IPS-18c (cell line): Measurements from ENCODE around the gene HDAC8.
"Not testable (repeated sequence)": the region's sequence is repeated elsewhere in the genome, so short reads cannot be mapped to it uniquely, and the experiment has no call there.

Source experiments
- H3K4me3 ChIP-seq: 2 replicates; pipeline ENCODE4 v1.7.0; 2013; ENCODE audit warnings: low read depth, mild to moderate bottlenecking, low read length, moderate library complexity; ENCODE audit not compliant: insufficient read depth
- H3K9me3 ChIP-seq: one replicate; pipeline ENCODE4 v1.6.1; 2013; ENCODE audit warnings: mild to moderate bottlenecking, low read length, moderate library complexity; ENCODE audit not compliant: control insufficient read depth, insufficient read depth

Gene HDAC8

GRCh38 chrX:72552443-72552842 is 20.2 kb downstream of the HDAC8 start:
- not testable (repeated sequence) for H3K4me3 ChIP-seq, H3K9me3 ChIP-seq

GRCh38 chrX:72545990-72546389 is 26.7 kb downstream of the HDAC8 start:
- peaks cover 2% of the 10 kb centered on the region for H3K9me3 ChIP-seq
- no peak overlapping the region for H3K4me3 ChIP-seq

- Histone ChIP-seq H3K4me3 (no peak overlapping the region), H3K9me3 (peaks cover 5% of the 10 kb centered on the region)
Observed at GRCh38 chrX:72540318-72540717, 32.3 kb downstream of the HDAC8 start.

- H3K4me3 ChIP-seq: no peak overlapping the region
- H3K9me3 ChIP-seq: peaks cover 5% of the 10 kb centered on the region
Observed at GRCh38 chrX:72539822-72540221, 32.8 kb downstream of the HDAC8 start.

- no peak overlapping the region for H3K4me3 ChIP-seq
- H3K9me3 ChIP-seq: peaks cover 2% of the 10 kb centered on the region
Observed at GRCh38 chrX:72536542-72536941, 36.1 kb downstream of the HDAC8 start.

GRCh38 chrX:72532366-72532765 is 40.3 kb downstream of the HDAC8 start:
- Histone ChIP-seq H3K9me3 (peaks cover 2% of the 10 kb centered on the region), H3K4me3 (no peak overlapping the region)

GRCh38 chrX:72526534-72527508 is 45.8 kb downstream of the HDAC8 start:
- H3K9me3 ChIP-seq: peaks cover 2% of the 10 kb centered on the region
- no peak overlapping the region for H3K4me3 ChIP-seq

GRCh38 chrX:72498782-72499181 is 73.9 kb downstream of the HDAC8 start:
- no peak overlapping the region for H3K4me3 ChIP-seq
- H3K9me3 ChIP-seq: no peaks in the 10 kb centered on the region

- Histone ChIP-seq H3K4me3 (no peak overlapping the region), H3K9me3 (no peaks in the 10 kb centered on the region)
Observed at GRCh38 chrX:72495046-72495445, 77.6 kb downstream of the HDAC8 start.

GRCh38 chrX:72492499-72492898 is 80.1 kb downstream of the HDAC8 start:
- Histone ChIP-seq H3K4me3 (no peak overlapping the region), H3K9me3 (no peaks in the 10 kb centered on the region)

GRCh38 chrX:72490221-72490620 is 82.4 kb downstream of the HDAC8 start:
- H3K4me3 ChIP-seq, H3K9me3 ChIP-seq: not testable (repeated sequence)

GRCh38 chrX:72487661-72488060 is 85.0 kb downstream of the HDAC8 start:
- Histone ChIP-seq H3K9me3 (no peaks in the 10 kb centered on the region), H3K4me3 (no peak overlapping the region)

- Histone ChIP-seq H3K4me3 (no peak overlapping the region), H3K9me3 (peaks cover 6% of the 10 kb centered on the region)
Observed at GRCh38 chrX:72479324-72480274, 93.0 kb downstream of the HDAC8 start.

- Histone ChIP-seq H3K9me3 (peaks cover 6% of the 10 kb centered on the region), H3K4me3 (no peak overlapping the region)
Observed at GRCh38 chrX:72478853-72479252, 93.8 kb downstream of the HDAC8 start.

- Histone ChIP-seq H3K9me3 (peaks cover 6% of the 10 kb centered on the region), H3K4me3 (no peak overlapping the region)
Observed at GRCh38 chrX:72478351-72478750, 94.3 kb downstream of the HDAC8 start.

GRCh38 chrX:72477781-72478181 is 94.9 kb downstream of the HDAC8 start:
- Histone ChIP-seq H3K4me3 (no peak overlapping the region), H3K9me3 (peaks cover 6% of the 10 kb centered on the region)

- peaks cover 6% of the 10 kb centered on the region for H3K9me3 ChIP-seq
- no peak overlapping the region for H3K4me3 ChIP-seq
Observed at GRCh38 chrX:72477376-72477775, 95.3 kb downstream of the HDAC8 start.
